Activated CD4-positive, alpha-beta memory T cell treated with anti-CD3 and anti-CD28 coated beads for 36 hours (primary cell): ENCODE measurements around the gene SLC4A4. TPM values are rescaled to one million over a fixed set of nuclear protein-coding genes. Genes with fewer than 3 reads are reported as not detected.

Source experiments
- CTCF ChIA-PET: fragments of 350-600 bp; sonication (Branson Sonifier 250); formaldehyde crosslinking; loops from one replicate; lab custom pipeline; 2021; ENCODE audit warnings: antibody characterized with exemption, inconsistent platforms; lab: Charles Lee
- POLR2A ChIA-PET: fragments of 350-600 bp; sonication (Branson Sonifier 250); formaldehyde crosslinking; loops from one replicate; lab custom pipeline; 2021; ENCODE audit warnings: antibody characterized with exemption; lab: Charles Lee
- DNase-seq: peaks from one replicate; pipeline ENCODE4 v3.0.0-alpha.2; 2020
- H3K27ac Mint-ChIP-seq: one replicate; pipeline ENCODE4 v1.8.0; 2021; ENCODE audit warnings: mixed read lengths
- H3K27me3 Mint-ChIP-seq: one replicate; pipeline ENCODE4 v1.8.0; 2021; ENCODE audit warnings: mixed read lengths
- H3K36me3 Mint-ChIP-seq: one replicate; pipeline ENCODE4 v1.8.0; 2021; ENCODE audit warnings: mixed read lengths
- H3K4me1 Mint-ChIP-seq: one replicate; pipeline ENCODE4 v1.8.0; 2021; ENCODE audit warnings: low read depth, mixed read lengths
- H3K4me3 Mint-ChIP-seq: one replicate; pipeline ENCODE4 v1.8.0; 2021; ENCODE audit warnings: mild to moderate bottlenecking, mixed read lengths
- H3K9me3 Mint-ChIP-seq: one replicate; pipeline ENCODE4 v1.8.0; 2021; ENCODE audit warnings: mixed read lengths
- intact Hi-C: fragments of 100-400 bp; cut with micrococcal nuclease; formaldehyde crosslinking; loops from one replicate; pipeline ENCODE4 v1.15.1; 2023
- total RNA-seq, 2 experiments: library from RNA; stranded (reverse); gene quantifications; one replicate each; pipeline ENCODE4 v1.2.3, GENCODE V29; 2021

SLC4A4 gene
- under 1 TPM; 0.43 to 0.51 TPM for total RNA-seq

- POLR2A ChIA-PET = no interaction called here
- intact Hi-C loops = no loop called here
Observed at GRCh38 chr4:71338846-71339593, at the start of gene SLC4A4. SLC4A4 (plus strand) TSS chr4:71339020.

DNA sequence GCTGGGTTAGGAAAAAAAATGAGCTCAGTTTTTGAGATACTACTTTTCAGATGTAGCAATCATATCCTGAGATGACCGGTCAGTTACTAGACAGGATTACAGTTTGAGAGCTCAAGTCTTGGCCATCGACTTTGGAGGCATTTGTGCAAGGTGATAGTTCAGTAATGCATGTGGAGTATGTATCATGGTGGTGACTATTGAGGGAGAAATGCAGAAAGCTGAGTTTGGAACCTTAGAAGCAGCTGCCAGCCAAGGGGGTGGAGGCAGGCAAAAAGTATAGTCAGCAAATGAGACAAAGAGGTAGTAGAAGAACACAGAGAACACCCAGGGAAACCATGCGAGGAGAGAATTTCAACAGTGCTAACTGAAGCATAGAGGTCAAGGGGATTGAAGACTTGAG lies 48.7 kb upstream of the SLC4A4 start:
- H3K4me1 Mint-ChIP-seq = no peaks in the 10 kb centered on the region
- POLR2A ChIA-PET = no interaction called here
- H3K27ac Mint-ChIP-seq = no peak overlapping the region
- no peak overlapping the region for H3K4me3 Mint-ChIP-seq
- DNase-seq = no peak
- intact Hi-C loops = no loop called here
- peaks cover 3% of the 10 kb centered on the region for H3K27me3 Mint-ChIP-seq
- H3K36me3 Mint-ChIP-seq = no peaks in the 10 kb centered on the region
- CTCF ChIA-PET = no interaction called here
- no peaks in the 10 kb centered on the region for H3K9me3 Mint-ChIP-seq

More at GRCh38 chr4:71338846-71339593, at the start of gene SLC4A4:
- Mint-ChIP-seq H3K27ac (no peak within 1 kb of the TSS), H3K4me1 (peaks cover 5% of the 10 kb centered on the region), H3K4me3 (no peak within 1 kb of the TSS), H3K36me3 (no peaks in the 10 kb centered on the region), H3K9me3 (no peaks in the 10 kb centered on the region), H3K27me3 (peaks cover 6% of the 10 kb centered on the region)
- DNase-seq = no peak
- CTCF ChIA-PET = no interaction called here

GRCh38 chr4:71290476-71290875 lies 48.3 kb upstream of the SLC4A4 start:
- H3K9me3 Mint-ChIP-seq = no peaks in the 10 kb centered on the region
- no peak overlapping the region for H3K27ac Mint-ChIP-seq
- H3K4me3 Mint-ChIP-seq = no peak overlapping the region
- H3K36me3 Mint-ChIP-seq = no peaks in the 10 kb centered on the region
- ChIA-PET CTCF (no interaction called here), POLR2A (no interaction called here)
- H3K27me3 Mint-ChIP-seq = peaks cover 3% of the 10 kb centered on the region
- no peaks in the 10 kb centered on the region for H3K4me1 Mint-ChIP-seq
- intact Hi-C loops = no loop called here
- no peak for DNase-seq

DNA sequence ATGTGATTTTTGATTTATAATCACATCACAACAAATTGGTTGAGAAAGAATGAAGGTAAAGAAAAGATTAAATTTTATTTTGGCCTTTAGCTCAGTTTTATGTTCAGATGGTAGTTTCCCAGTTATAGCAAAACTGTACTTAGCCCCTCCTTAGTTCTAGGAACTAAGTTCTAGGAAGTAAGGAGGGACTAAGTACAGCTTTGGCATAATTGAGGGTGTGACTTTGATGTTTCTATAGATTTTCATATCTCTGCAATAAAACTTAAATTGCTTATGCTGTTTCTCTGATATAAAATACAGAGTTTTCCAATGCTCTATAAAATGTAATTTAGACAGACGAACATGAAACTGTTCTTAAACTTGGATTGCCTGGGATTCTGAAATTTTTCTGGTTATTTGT lies 46.6 kb upstream of the SLC4A4 start:
- Mint-ChIP-seq H3K4me1 (no peaks in the 10 kb centered on the region), H3K36me3 (no peaks in the 10 kb centered on the region), H3K27ac (no peak overlapping the region), H3K4me3 (no peak overlapping the region), H3K27me3 (peaks cover 4% of the 10 kb centered on the region), H3K9me3 (no peaks in the 10 kb centered on the region)
- CTCF ChIA-PET = no interaction called here
- POLR2A ChIA-PET = no interaction called here
- intact Hi-C loops = no loop called here
- no peak for DNase-seq

DNA sequence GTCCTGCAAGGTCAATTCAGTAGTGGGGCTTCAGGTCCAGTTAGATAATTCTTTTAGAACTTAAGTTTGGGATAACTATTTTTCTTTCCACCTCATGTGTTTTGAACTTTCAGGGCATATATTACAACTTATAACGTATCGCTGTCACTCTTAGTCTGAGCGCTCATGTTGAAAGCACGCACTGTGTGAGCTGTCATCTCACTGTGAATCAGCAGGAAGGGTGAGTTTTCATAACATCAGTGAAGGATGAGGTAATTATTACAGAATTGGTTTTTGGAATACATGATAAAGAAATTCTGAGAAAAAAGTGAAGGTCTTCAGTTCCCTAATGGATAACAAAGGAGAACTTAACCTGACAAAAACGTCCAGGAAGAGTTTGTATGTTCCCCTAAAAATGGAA lies 45.1 kb upstream of the SLC4A4 start:
- H3K27me3 Mint-ChIP-seq = peaks cover 6% of the 10 kb centered on the region
- ChIA-PET CTCF (no interaction called here), POLR2A (interaction anchor here (0.6 kb wide), 1 partner anchor 606 kb away, joined by 3 read pairs; no protein-coding TSS in a partner anchor)
- no peak overlapping the region for H3K27ac Mint-ChIP-seq
- no peak for DNase-seq
- H3K9me3 Mint-ChIP-seq = no peaks in the 10 kb centered on the region
- H3K36me3 Mint-ChIP-seq = no peaks in the 10 kb centered on the region
- intact Hi-C loops = no loop called here
- H3K4me3 Mint-ChIP-seq = no peak overlapping the region
- no peaks in the 10 kb centered on the region for H3K4me1 Mint-ChIP-seq

DNA sequence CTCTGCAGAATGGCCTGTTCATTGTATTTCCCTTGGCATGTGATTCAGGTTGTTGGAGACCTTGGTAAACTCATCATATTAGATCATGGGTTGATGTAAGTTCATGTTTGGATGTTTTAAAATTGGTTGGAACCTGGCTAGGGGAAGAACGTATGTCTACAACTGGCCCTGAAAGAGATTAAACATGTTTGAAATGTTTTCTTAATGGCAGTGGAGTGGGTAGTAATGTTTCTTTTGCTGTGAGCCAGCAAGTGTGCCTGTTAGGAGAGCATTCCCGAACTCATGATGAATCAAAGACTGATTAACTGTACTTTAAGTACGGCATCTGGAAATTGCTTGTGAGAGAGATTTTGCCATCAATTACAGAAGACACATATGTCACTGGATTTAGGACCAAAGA lies 44.5 kb upstream of the SLC4A4 start:
- DNase-seq = no peak
- Mint-ChIP-seq H3K27me3 (peaks cover 6% of the 10 kb centered on the region), H3K4me1 (no peaks in the 10 kb centered on the region), H3K9me3 (no peaks in the 10 kb centered on the region), H3K27ac (no peak overlapping the region), H3K36me3 (no peaks in the 10 kb centered on the region), H3K4me3 (no peak overlapping the region)
- ChIA-PET POLR2A (no interaction called here), CTCF (no interaction called here)
- intact Hi-C loops = no loop called here

DNA sequence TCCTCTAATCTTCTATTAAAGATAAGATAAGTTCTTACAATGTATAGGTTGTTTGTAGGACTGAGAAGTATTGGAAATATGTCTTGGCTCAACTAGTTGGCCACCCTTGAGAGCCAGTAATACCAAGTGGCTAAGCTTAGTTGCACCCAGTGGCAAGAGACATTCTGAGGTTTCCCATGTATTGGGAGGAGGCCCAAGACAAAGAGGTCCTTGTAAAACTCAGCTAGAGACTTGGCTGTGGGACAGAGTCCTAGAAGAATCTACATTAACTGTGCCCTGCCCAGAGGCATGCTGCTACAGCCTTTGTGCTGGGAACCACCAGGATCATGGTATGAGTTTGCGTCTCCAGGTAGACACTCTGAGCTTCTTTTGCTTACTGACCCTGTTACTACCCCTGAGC lies 41.9 kb upstream of the SLC4A4 start:
- Mint-ChIP-seq H3K9me3 (no peaks in the 10 kb centered on the region), H3K27ac (no peak overlapping the region), H3K27me3 (peaks cover 6% of the 10 kb centered on the region), H3K4me3 (no peak overlapping the region), H3K36me3 (no peaks in the 10 kb centered on the region), H3K4me1 (no peaks in the 10 kb centered on the region)
- intact Hi-C loops = no loop called here
- no peak for DNase-seq
- POLR2A ChIA-PET = no interaction called here
- CTCF ChIA-PET = no interaction called here

DNA sequence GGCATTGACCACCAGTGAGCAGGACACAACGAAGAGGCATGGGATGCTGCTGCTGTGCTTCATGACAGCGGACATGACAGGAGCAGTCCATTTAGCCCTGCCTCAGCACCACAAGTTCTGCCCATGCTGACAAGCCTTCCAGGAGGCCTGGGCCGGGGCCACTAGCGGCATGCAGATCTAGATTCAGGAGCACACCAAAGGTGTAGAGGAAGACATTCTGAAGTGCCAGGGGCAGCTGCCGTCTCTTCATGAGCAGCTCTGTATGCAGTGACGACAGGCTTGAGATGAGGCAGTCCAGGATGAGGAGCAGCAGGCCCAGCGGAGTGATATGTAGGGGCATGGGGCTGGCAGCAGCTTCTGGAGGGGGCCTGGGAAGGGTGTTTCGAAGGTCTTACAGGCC lies 38.5 kb upstream of the SLC4A4 start:
- H3K9me3 Mint-ChIP-seq = no peaks in the 10 kb centered on the region
- ChIA-PET CTCF (no interaction called here), POLR2A (no interaction called here)
- no peak for DNase-seq
- no peak overlapping the region for H3K27ac Mint-ChIP-seq
- H3K4me1 Mint-ChIP-seq = no peaks in the 10 kb centered on the region
- intact Hi-C loops = no loop called here
- H3K27me3 Mint-ChIP-seq = peaks cover 3% of the 10 kb centered on the region
- H3K4me3 Mint-ChIP-seq = no peak overlapping the region
- H3K36me3 Mint-ChIP-seq = no peaks in the 10 kb centered on the region

- no peaks in the 10 kb centered on the region for H3K36me3 Mint-ChIP-seq
Observed at GRCh38 chr4:71300964-71301363, 37.9 kb upstream of the SLC4A4 start.

GRCh38 chr4:71303287-71303686 lies 35.5 kb upstream of the SLC4A4 start:
- intact Hi-C loops = no loop called here
- Mint-ChIP-seq H3K4me3 (no peak overlapping the region), H3K9me3 (no peaks in the 10 kb centered on the region), H3K27me3 (peaks cover 8% of the 10 kb centered on the region), H3K36me3 (no peaks in the 10 kb centered on the region), H3K4me1 (no peaks in the 10 kb centered on the region), H3K27ac (no peak overlapping the region)
- no peak for DNase-seq
- ChIA-PET POLR2A (no interaction called here), CTCF (no interaction called here)

More at GRCh38 chr4:71300964-71301363, 37.9 kb upstream of the SLC4A4 start:
- ChIA-PET POLR2A (no interaction called here), CTCF (no interaction called here)
- no peak overlapping the region for H3K27ac Mint-ChIP-seq
- peaks cover 2% of the 10 kb centered on the region for H3K27me3 Mint-ChIP-seq
- no peaks in the 10 kb centered on the region for H3K9me3 Mint-ChIP-seq
- H3K4me3 Mint-ChIP-seq = no peak overlapping the region
- H3K4me1 Mint-ChIP-seq = no peaks in the 10 kb centered on the region
- intact Hi-C loops = no loop called here
- DNase-seq = no peak

- Mint-ChIP-seq H3K4me3 (no peak overlapping the region), H3K4me1 (no peaks in the 10 kb centered on the region), H3K9me3 (no peaks in the 10 kb centered on the region), H3K27ac (no peak overlapping the region), H3K27me3 (peaks cover 8% of the 10 kb centered on the region), H3K36me3 (no peaks in the 10 kb centered on the region)
- intact Hi-C loops = no loop called here
- ChIA-PET CTCF (no interaction called here), POLR2A (no interaction called here)
- DNase-seq = no peak
Observed at GRCh38 chr4:71303850-71304249, 35.0 kb upstream of the SLC4A4 start.

DNA sequence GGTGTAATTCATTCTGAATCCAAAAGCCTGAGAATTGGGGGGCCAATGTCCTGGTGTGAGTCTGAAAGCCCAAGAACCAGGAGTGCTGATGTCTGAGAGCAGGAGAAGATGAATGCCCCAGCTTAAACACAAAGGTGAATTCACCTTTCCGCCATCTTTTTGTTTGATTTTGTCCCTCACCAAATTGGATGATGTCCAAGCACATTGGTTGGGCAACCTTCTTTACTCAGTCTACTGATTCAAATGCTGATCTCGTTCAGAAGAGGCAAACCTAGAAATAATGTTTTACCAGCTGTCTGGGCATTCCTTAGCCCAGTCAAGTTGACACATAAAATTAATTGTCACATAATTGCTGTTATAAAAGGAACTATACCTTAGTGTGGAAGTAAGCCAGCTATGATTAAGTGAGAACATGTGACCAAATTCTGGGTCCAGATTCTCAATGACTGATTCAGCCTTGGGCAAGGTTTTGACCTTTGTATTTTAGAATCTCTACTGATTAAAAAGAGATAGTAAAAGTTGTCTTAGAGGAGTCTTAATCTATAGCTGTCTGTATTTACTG lies 34.5 kb upstream of the SLC4A4 start:
- DNase-seq = no peak
- H3K27me3 Mint-ChIP-seq = peaks cover 8% of the 10 kb centered on the region
- H3K9me3 Mint-ChIP-seq = no peaks in the 10 kb centered on the region
- CTCF ChIA-PET = no interaction called here
- H3K27ac Mint-ChIP-seq = no peak overlapping the region
- H3K36me3 Mint-ChIP-seq = no peaks in the 10 kb centered on the region
- H3K4me3 Mint-ChIP-seq = no peak overlapping the region
- POLR2A ChIA-PET = no interaction called here
- intact Hi-C loops = no loop called here
- no peaks in the 10 kb centered on the region for H3K4me1 Mint-ChIP-seq

- Mint-ChIP-seq H3K27ac (no peak overlapping the region), H3K27me3 (peaks cover 9% of the 10 kb centered on the region), H3K36me3 (no peaks in the 10 kb centered on the region), H3K4me3 (no peak overlapping the region), H3K4me1 (no peaks in the 10 kb centered on the region), H3K9me3 (peaks cover 7% of the 10 kb centered on the region)
- no peak for DNase-seq
- intact Hi-C loops = no loop called here
- ChIA-PET POLR2A (no interaction called here), CTCF (interaction anchor here (0.7 kb wide), 1 partner anchor 10 kb away, joined by 3 read pairs; no protein-coding TSS in a partner anchor)
Observed at GRCh38 chr4:71307729-71308128, 31.1 kb upstream of the SLC4A4 start.
